ENCODE data around the gene PTN. TPM values are rescaled to one million over a fixed set of nuclear protein-coding genes. Genes with fewer than 3 reads are reported as not detected.

Gene PTN
- total RNA-seq, 1 experiment from 2014 or later = 0.13 TPM

GRCh38 chr7:137325927-137326326 is 17.6 kb downstream of the PTN start:
- Histone ChIP-seq H3K4me1 (ENCODE audit: control insufficient read depth, insufficient read depth, low read length) (no peaks in the 10 kb centered on the region), H3K27me3 (ENCODE audit: control insufficient read depth, insufficient read depth, low read length) (no peaks in the 10 kb centered on the region), H3K4me3 (ENCODE audit: low read depth in 2 of 2, low read length in 2 of 2) (no peak overlapping the region), H3K36me3 (ENCODE audit: control insufficient read depth, insufficient read depth, low read length) (no peaks in the 10 kb centered on the region), H3K27ac (ENCODE audit: low read length) (no peak overlapping the region), H3K9me3 (ENCODE audit: control insufficient read depth, insufficient read depth, low read depth, low read length) (no peaks in the 10 kb centered on the region)
- in situ Hi-C loops (cut with HindIII; ENCODE audit: low pct_unique_long_range_greater_than_20kb, low sequenced_read_pairs) = no loop called here
- DNase-seq (ENCODE audit: low read depth, low spot score) (no peak), ATAC-seq (no peak)
- ChIA-PET CTCF (no interaction called here), POLR2A (no interaction called here)
- no peak for TF ChIP-seq REST (IDR thresholded peaks at IDR 0.05; ENCODE audit: insufficient read depth in 1 of 2, low read depth in 2 of 2, low read length in 1 of 2)
- no peak for TF ChIP-seq CTCF (IDR thresholded peaks at IDR 0.05)
- no peak for TF ChIP-seq SIN3A (IDR thresholded peaks at IDR 0.05; ENCODE audit: borderline replicate concordance, insufficient read depth, low read depth, low read length)
- no peak for TF ChIP-seq POLR2AphosphoS5 (IDR thresholded peaks at IDR 0.05; ENCODE audit: low read depth, low read length)
- no peak for TF ChIP-seq TCF7L2 (IDR thresholded peaks at IDR 0.05; ENCODE audit: low read depth, low read length)
- no TSS peak for BruUV-seq (replicated peaks)
- intact Hi-C loops (cut with micrococcal nuclease; ENCODE audit: unreplicated experiment) = no loop called here

- intact Hi-C loops (cut with micrococcal nuclease; ENCODE audit: unreplicated experiment) (no loop called here), in situ Hi-C loops (cut with HindIII; ENCODE audit: low pct_unique_long_range_greater_than_20kb, low sequenced_read_pairs) (no loop called here)
- Histone ChIP-seq H3K4me1 (ENCODE audit: control insufficient read depth, insufficient read depth, low read length) (no peaks in the 10 kb centered on the region), H3K4me3 (ENCODE audit: low read depth in 2 of 2, low read length in 2 of 2) (no peak overlapping the region), H3K36me3 (ENCODE audit: control insufficient read depth, insufficient read depth, low read length) (no peaks in the 10 kb centered on the region), H3K9me3 (ENCODE audit: control insufficient read depth, insufficient read depth, low read depth, low read length) (no peaks in the 10 kb centered on the region), H3K27me3 (ENCODE audit: control insufficient read depth, insufficient read depth, low read length) (no peaks in the 10 kb centered on the region), H3K27ac (ENCODE audit: low read length) (no peak overlapping the region)
- ATAC-seq (no peak), DNase-seq (ENCODE audit: low read depth, low spot score) (no peak)
- BruUV-seq (replicated peaks) = no TSS peak
- POLR2A ChIA-PET = no interaction called here
- no peak for TF ChIP-seq POLR2AphosphoS5 (IDR thresholded peaks at IDR 0.05; ENCODE audit: low read depth, low read length)
- no peak for TF ChIP-seq CTCF (IDR thresholded peaks at IDR 0.05)
- no peak for TF ChIP-seq REST (IDR thresholded peaks at IDR 0.05; ENCODE audit: insufficient read depth in 1 of 2, low read depth in 2 of 2, low read length in 1 of 2)
- TF ChIP-seq TCF7L2 (IDR thresholded peaks at IDR 0.05; ENCODE audit: low read depth, low read length) = no peak
- no peak for TF ChIP-seq SIN3A (IDR thresholded peaks at IDR 0.05; ENCODE audit: borderline replicate concordance, insufficient read depth, low read depth, low read length)
- CTCF ChIA-PET = no interaction called here
Observed at GRCh38 chr7:137324796-137325696, 18.5 kb downstream of the PTN start.

Measured in Panc1 (cell line).